DMS 273 (cell line): ENCODE measurements around the gene LLGL2.
A peak's percentile ranks its signal among the peaks of the same experiment; 100 is the strongest.
"Not testable (repeated sequence)": the region's sequence is repeated elsewhere in the genome, so short reads cannot be mapped to it uniquely, and the experiment has no call there.

Experiments
- DNase-seq: peaks from one replicate; lab custom pipeline; 2025; ENCODE audit not compliant: unreplicated experiment; lab: John Stamatoyannopoulos, UW

The LLGL2 gene

GRCh38 chr17:75568412-75569255 is 43.1 kb downstream of the LLGL2 start:
- no peak for DNase-seq

GRCh38 chr17:75570034-75570676 is 44.7 kb downstream of the LLGL2 start:
- no peak for DNase-seq

- DNase-seq = no peak
Measured at GRCh38 chr17:75570772-75571171, 45.3 kb downstream of the LLGL2 start.

GRCh38 chr17:75571197-75571884 is 45.8 kb downstream of the LLGL2 start:
- no peak for DNase-seq

- DNase-seq = no peak
Measured at GRCh38 chr17:75571885-75572215, 46.4 kb downstream of the LLGL2 start.

- DNase-seq = no peak
Measured at GRCh38 chr17:75572713-75573539, 47.4 kb downstream of the LLGL2 start.

- no peak for DNase-seq
Measured at GRCh38 chr17:75573540-75573957, 48.1 kb downstream of the LLGL2 start.

- DNase-seq = no peak
Measured at GRCh38 chr17:75573994-75574393, 48.5 kb downstream of the LLGL2 start.

- no peak for DNase-seq
Measured at GRCh38 chr17:75574404-75575036, 49.0 kb downstream of the LLGL2 start.

- DNase-seq = no peak
Measured at GRCh38 chr17:75575197-75575596, 49.7 kb downstream of the LLGL2 start.

- no peak for DNase-seq
Measured at GRCh38 chr17:75575728-75576127, 50.2 kb downstream of the LLGL2 start.

- no peak for DNase-seq
Measured at GRCh38 chr17:75576661-75577060, 51.2 kb downstream of the LLGL2 start.

- not testable (repeated sequence) for DNase-seq
Measured at GRCh38 chr17:75581121-75581725, 55.7 kb downstream of the LLGL2 start.

GRCh38 chr17:75583197-75583596 is 57.7 kb downstream of the LLGL2 start:
- not testable (repeated sequence) for DNase-seq

- DNase-seq = no peak
Measured at GRCh38 chr17:75584849-75585175, 59.3 kb downstream of the LLGL2 start.

- peak; percentile 72 for DNase-seq
Measured at GRCh38 chr17:75587675-75588595, 62.4 kb downstream of the LLGL2 start, which contains the start of gene MYO15B. MYO15B (plus strand) TSS chr17:75587800; CDS start chr17:75588058, 258 bp downstream.

GRCh38 chr17:75588596-75589011 is 63.1 kb downstream of the LLGL2 start:
- DNase-seq = no peak

- peak; percentile 97 for DNase-seq
Measured at GRCh38 chr17:75589012-75589918, 63.8 kb downstream of the LLGL2 start.
